Activated CD8-positive, alpha-beta T cell treated with anti-CD3 and anti-CD28 coated beads for 36 hours (primary cell): Measurements from ENCODE around the gene CEP104. TPM values are rescaled to one million over a fixed set of nuclear protein-coding genes. Genes with fewer than 3 reads are reported as not detected.

Experiments used
- ATAC-seq: fragments of 200-7000 bp; cut with Tn5 transposase; one replicate; pipeline ENCODE4 v1.10.0; 2021; ENCODE audit warnings: mild to moderate bottlenecking, moderate library complexity
- CTCF ChIA-PET: fragments of 350-600 bp; sonication (Branson Sonifier 250); formaldehyde crosslinking; loops from one replicate; lab custom pipeline; 2021; ENCODE audit warnings: antibody characterized with exemption; lab: Charles Lee
- POLR2A ChIA-PET: fragments of 350-600 bp; sonication (Branson Sonifier 250); formaldehyde crosslinking; loops from one replicate; lab custom pipeline; 2021; ENCODE audit warnings: antibody characterized with exemption; lab: Charles Lee
- DNase-seq: peaks from one replicate; pipeline ENCODE4 v3.0.0-alpha.2; 2020
- H3K27ac Mint-ChIP-seq: one replicate; pipeline ENCODE4 v1.8.0; 2021; ENCODE audit warnings: mild to moderate bottlenecking, mixed read lengths
- H3K27me3 Mint-ChIP-seq: one replicate; pipeline ENCODE4 v1.8.0; 2021; ENCODE audit warnings: mixed read lengths
- H3K36me3 Mint-ChIP-seq: one replicate; pipeline ENCODE4 v1.8.0; 2021; ENCODE audit warnings: low read depth, mixed read lengths
- H3K4me1 Mint-ChIP-seq: one replicate; pipeline ENCODE4 v1.8.0; 2021; ENCODE audit warnings: low read depth, mixed read lengths
- H3K4me3 Mint-ChIP-seq: one replicate; pipeline ENCODE4 v1.8.0; 2021; ENCODE audit warnings: mild to moderate bottlenecking, moderate library complexity, mixed read lengths
- H3K9me3 Mint-ChIP-seq: one replicate; pipeline ENCODE4 v1.8.0; 2021; ENCODE audit warnings: mixed read lengths
- intact Hi-C: fragments of 100-400 bp; cut with micrococcal nuclease; formaldehyde crosslinking; loops from one replicate; pipeline ENCODE4 v1.10.0; 2022
- total RNA-seq, 2 experiments: library from RNA; stranded (reverse); gene quantifications; one replicate each; pipeline ENCODE4 v1.2.3, GENCODE V29; 2021
- TF ChIP-seq, protein P1 (sequence below): fragments of 200-600 bp; IDR thresholded peaks from one replicate; pipeline ENCODE4 v1.8.0; 2022; ENCODE audit warnings: antibody characterized with exemption, mild to moderate bottlenecking

CEP104 gene
- total RNA-seq, 2 experiments from 2014 or later: 29.3 to 29.8 TPM

DNA sequence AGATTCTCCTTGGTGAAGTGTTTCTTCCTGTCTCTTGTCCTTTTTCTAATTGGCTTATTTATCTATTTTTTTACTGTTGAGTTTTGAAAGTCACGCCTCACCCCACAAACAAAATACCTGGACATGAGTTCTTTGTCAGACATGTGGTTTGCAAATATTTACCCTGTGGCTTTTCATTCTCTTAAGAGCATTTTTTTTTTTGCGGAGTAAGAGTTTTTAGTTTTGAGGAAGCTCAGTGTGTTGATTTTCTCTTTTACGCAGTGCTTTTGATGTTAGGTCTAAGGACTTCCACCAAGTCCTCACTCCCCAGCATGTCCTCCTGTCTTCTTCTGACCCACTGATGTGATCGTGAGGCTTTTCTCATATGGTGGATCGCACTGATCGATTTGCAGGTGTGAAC, 7.9 kb upstream of the CEP104 start:
- ChIA-PET CTCF (no interaction called here), POLR2A (no interaction called here)
- no peak for ATAC-seq
- intact Hi-C loops: no loop called here
- H3K27ac Mint-ChIP-seq: no peak overlapping the region
- no peak for DNase-seq
- no peaks in the 10 kb centered on the region for H3K27me3 Mint-ChIP-seq
- no peaks in the 10 kb centered on the region for H3K9me3 Mint-ChIP-seq
- no peak overlapping the region for H3K4me3 Mint-ChIP-seq
- TF ChIP-seq, protein P1, sequence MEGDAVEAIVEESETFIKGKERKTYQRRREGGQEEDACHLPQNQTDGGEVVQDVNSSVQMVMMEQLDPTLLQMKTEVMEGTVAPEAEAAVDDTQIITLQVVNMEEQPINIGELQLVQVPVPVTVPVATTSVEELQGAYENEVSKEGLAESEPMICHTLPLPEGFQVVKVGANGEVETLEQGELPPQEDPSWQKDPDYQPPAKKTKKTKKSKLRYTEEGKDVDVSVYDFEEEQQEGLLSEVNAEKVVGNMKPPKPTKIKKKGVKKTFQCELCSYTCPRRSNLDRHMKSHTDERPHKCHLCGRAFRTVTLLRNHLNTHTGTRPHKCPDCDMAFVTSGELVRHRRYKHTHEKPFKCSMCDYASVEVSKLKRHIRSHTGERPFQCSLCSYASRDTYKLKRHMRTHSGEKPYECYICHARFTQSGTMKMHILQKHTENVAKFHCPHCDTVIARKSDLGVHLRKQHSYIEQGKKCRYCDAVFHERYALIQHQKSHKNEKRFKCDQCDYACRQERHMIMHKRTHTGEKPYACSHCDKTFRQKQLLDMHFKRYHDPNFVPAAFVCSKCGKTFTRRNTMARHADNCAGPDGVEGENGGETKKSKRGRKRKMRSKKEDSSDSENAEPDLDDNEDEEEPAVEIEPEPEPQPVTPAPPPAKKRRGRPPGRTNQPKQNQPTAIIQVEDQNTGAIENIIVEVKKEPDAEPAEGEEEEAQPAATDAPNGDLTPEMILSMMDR: no peak
- H3K4me1 Mint-ChIP-seq: peaks cover 3% of the 10 kb centered on the region
- H3K36me3 Mint-ChIP-seq: peaks cover 13% of the 10 kb centered on the region

GRCh38 chr1:3863231-3863935, 6.4 kb upstream of the CEP104 start:
- Mint-ChIP-seq H3K9me3 (no peaks in the 10 kb centered on the region), H3K27me3 (no peaks in the 10 kb centered on the region), H3K36me3 (peaks cover 8% of the 10 kb centered on the region), H3K4me1 (peaks cover 15% of the 10 kb centered on the region), H3K4me3 (no peak overlapping the region), H3K27ac (no peak overlapping the region)
- TF ChIP-seq, protein P1: no peak
- DNase-seq: no peak
- POLR2A ChIA-PET: no interaction called here
- no peak for ATAC-seq
- intact Hi-C loops: no loop called here
- CTCF ChIA-PET: no interaction called here

- POLR2A ChIA-PET: interaction anchor here (1.2 to 4.4 kb wide), 6 partner anchors 10 to 62 kb away, joined by 3 to 18 read pairs (median 4); partner anchors contain the start of genes C1orf174 and LRRC47
- ATAC-seq (no peak), DNase-seq (peak; percentile 31)
- Mint-ChIP-seq H3K27ac (peak overlapping the region; percentile 57), H3K4me1 (peaks cover 32% of the 10 kb centered on the region), H3K36me3 (peaks cover 3% of the 10 kb centered on the region), H3K4me3 (peak overlapping the region; percentile 95), H3K27me3 (no peaks in the 10 kb centered on the region), H3K9me3 (no peaks in the 10 kb centered on the region)
- intact Hi-C loops: no loop called here
- CTCF ChIA-PET: interaction anchor here (1.0 to 2.1 kb wide), 10 partner anchors 10 to 84 kb away, joined by 3 to 11 read pairs (median 3); partner anchors contain the start of gene C1orf174
- TF ChIP-seq, protein P1: no peak
Measured at GRCh38 chr1:3858231-3858981, 1.4 kb upstream of the CEP104 start.

DNA sequence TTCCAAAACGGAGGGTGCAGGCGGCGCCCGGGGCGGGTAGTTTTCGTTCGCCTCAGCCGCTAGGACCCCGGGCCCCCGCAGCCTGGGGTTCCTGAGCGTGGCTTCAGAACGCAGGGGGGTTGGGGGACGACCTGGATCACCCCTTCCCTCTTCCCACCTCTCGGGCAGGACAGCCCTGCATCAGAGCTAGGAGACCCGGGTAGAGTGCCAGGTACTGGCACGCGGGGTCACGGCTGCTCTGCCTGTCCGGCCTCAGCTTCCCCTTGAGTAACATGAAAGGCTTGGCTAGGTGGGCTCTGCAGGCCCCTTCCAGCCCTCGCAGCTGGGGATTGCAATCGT, 749 bp upstream of the CEP104 start:
- H3K27me3 Mint-ChIP-seq: no peaks in the 10 kb centered on the region
- no peaks in the 10 kb centered on the region for H3K36me3 Mint-ChIP-seq
- no peak for ATAC-seq
- no peak for DNase-seq
- intact Hi-C loops: loop anchor here (1.0 kb wide), 1 partner anchor 43 kb away; the partner anchor contains the start of gene C1orf174
- CTCF ChIA-PET: interaction anchor here (1.0 to 2.1 kb wide), 11 partner anchors 10 to 210 kb away, joined by 3 to 11 read pairs (median 3); partner anchors contain the start of gene C1orf174
- no peaks in the 10 kb centered on the region for H3K9me3 Mint-ChIP-seq
- H3K4me3 Mint-ChIP-seq: peak overlapping the region; percentile 95
- TF ChIP-seq, protein P1: no peak
- H3K4me1 Mint-ChIP-seq: peaks cover 37% of the 10 kb centered on the region
- peak overlapping the region; percentile 90 for H3K27ac Mint-ChIP-seq
- POLR2A ChIA-PET: interaction anchor here (1.2 to 4.4 kb wide), 5 partner anchors 14 to 61 kb away, joined by 3 to 18 read pairs (median 3); partner anchors contain the start of genes C1orf174 and LRRC47
